KG1 (cell line): ENCODE measurements around the gene SPATA31A1.
"Not testable (repeated sequence)": the region's sequence is repeated elsewhere in the genome, so short reads cannot be mapped to it uniquely, and the experiment has no call there.

ENCODE experiments used
- DNase-seq: peaks from one replicate; lab custom pipeline; 2025; lab: John Stamatoyannopoulos, UW

The SPATA31A1 gene

GRCh38 chr9:39355369-39355768, at the start of gene SPATA31A1:
SPATA31A1 (plus strand) TSS chr9:39355669; CDS start chr9:39355731, 62 bp downstream.
- DNase-seq, result not testable (repeated sequence)

DNA sequence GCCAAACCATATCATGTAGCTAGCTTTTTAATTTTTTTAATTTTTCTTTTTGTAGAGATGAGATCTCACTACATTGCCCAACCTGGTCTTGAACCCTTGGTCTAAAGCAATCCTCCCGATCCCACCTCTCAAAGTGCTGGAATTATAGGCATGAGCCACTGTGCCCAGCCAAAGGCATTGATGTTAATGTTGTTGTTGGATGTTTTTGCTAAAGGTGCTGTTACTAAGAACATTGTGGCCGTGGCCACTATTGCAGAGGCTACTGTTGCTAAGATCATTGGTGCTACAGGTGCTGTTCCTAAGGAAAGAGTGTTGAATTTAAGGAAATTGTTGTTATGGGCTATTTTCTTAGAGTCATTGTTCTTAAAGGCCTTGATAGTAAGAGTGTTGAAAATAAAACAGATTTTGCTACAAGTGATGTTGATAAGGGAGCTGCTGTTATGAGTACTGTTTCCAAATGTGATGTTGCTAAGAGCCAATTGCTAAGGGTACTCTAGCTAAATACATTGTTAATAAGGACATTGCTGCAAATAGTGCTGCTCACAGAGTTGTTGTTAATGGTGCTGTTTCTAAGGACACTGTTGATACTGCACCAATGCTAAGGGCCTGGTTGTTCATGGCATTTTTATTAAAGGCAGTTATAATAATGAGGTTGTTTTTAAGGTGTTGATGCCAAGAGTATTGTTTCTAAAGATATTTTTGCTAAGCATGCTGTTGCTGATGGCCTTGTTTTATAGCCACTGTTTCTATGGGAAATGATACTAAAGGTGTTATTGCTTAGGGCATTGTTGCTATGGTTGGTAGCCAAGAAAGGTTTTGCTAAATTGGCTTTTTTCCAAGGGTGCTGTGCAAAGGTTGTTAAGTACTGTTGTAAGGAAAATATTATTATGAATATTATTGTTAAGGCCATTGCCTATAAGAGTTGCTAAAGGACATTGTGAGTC, 52.1 kb downstream of the SPATA31A1 start:
- DNase-seq, result not testable (repeated sequence)

- not testable (repeated sequence) for DNase-seq
These were observed 55.9 kb downstream of the SPATA31A1 start for GRCh38 chr9:39411254-39411940.
